Thyroid gland (tissue), 4 donors: Measurements from ENCODE around the gene CASS4.

ENCODE experiments used
- CTCF ChIP-seq, 6 experiments: fragments of 200-600 bp in 3 of 6; fragments of 450-650 bp in 3 of 6; sonication (generic) in 3 of 6; IDR thresholded peaks; one replicate each; pipeline ENCODE4 v1.5.1; 2016 to 2019; ENCODE audit warnings: antibody characterized with exemption in 6 of 6, mild to moderate bottlenecking in 2 of 6, inconsistent platforms in 1 of 6, moderate library complexity in 1 of 6
- POLR2A ChIP-seq, 2 donors: fragments of 450-650 bp; IDR thresholded peaks; one replicate each; pipeline ENCODE4 v1.6.1; 2017; ENCODE audit warnings: antibody characterized with exemption in 2 of 2, mild to moderate bottlenecking in 2 of 2, moderate library complexity in 1 of 2

- TF ChIP-seq CTCF (IDR thresholded peaks at IDR 0.05), result no peak
- no peak for TF ChIP-seq POLR2A (IDR thresholded peaks at IDR 0.05)
These were observed 40.1 kb upstream of the CASS4 start for GRCh38 chr20:56371977-56372376.
